WTC11 (cell line): ENCODE results near the gene KCNMA1.

Source experiments
- ATF2 ChIP-seq: sonication (generic); formaldehyde crosslinking; IDR thresholded peaks from 2 replicates; pipeline ENCODE4 v1.8.1; 2022; ENCODE audit warnings: low read depth, missing genetic modification reagents, borderline replicate concordance
- ATF3 ChIP-seq: sonication (generic); formaldehyde crosslinking; conservative IDR thresholded peaks from 2 replicates; pipeline ENCODE4 v1.8.1; 2022; ENCODE audit warnings: mild to moderate bottlenecking, missing genetic modification reagents
- CTCF ChIP-seq: fragments of 200-600 bp; IDR thresholded peaks from 2 replicates; pipeline ENCODE4 v1.8.0; 2022; ENCODE audit warnings: antibody characterized with exemption
- ELF4 ChIP-seq: sonication (generic); formaldehyde crosslinking; IDR thresholded peaks from 2 replicates; pipeline ENCODE4 v1.8.1; 2022; ENCODE audit warnings: low read depth, mild to moderate bottlenecking, moderate library complexity, missing genetic modification reagents
- FOXJ3 ChIP-seq: sonication (generic); formaldehyde crosslinking; IDR thresholded peaks from 2 replicates; pipeline ENCODE4 v1.9.0; 2021; ENCODE audit warnings: missing genetic modification reagents, mild to moderate bottlenecking, borderline replicate concordance
- GABPB1 ChIP-seq: sonication (generic); formaldehyde crosslinking; IDR thresholded peaks from 2 replicates; pipeline ENCODE4 v1.8.1; 2023; ENCODE audit warnings: mild to moderate bottlenecking, missing genetic modification reagents
- PRDM15 ChIP-seq: sonication (generic); formaldehyde crosslinking; IDR thresholded peaks from 2 replicates; pipeline ENCODE4 v1.8.0; 2022; ENCODE audit warnings: missing genetic modification reagents
- SP1 ChIP-seq: sonication (generic); formaldehyde crosslinking; conservative IDR thresholded peaks from 2 replicates; pipeline ENCODE4 v1.8.1; 2022; ENCODE audit warnings: missing genetic modification reagents
- TP53 ChIP-seq: sonication (generic); formaldehyde crosslinking; IDR thresholded peaks from 2 replicates; pipeline ENCODE4 v1.8.1; 2023; ENCODE audit warnings: mild to moderate bottlenecking, missing genetic modification reagents
- USF1 ChIP-seq: sonication (generic); formaldehyde crosslinking; IDR thresholded peaks from 2 replicates; pipeline ENCODE4 v1.8.0; 2022; ENCODE audit warnings: mild to moderate bottlenecking, missing genetic modification reagents
- ZNF138 ChIP-seq: sonication (generic); formaldehyde crosslinking; conservative IDR thresholded peaks from 2 replicates; pipeline ENCODE4 v1.8.1; 2022; ENCODE audit warnings: mild to moderate bottlenecking, moderate library complexity, missing genetic modification reagents
- ZNF396 ChIP-seq: fragments of 250-450 bp; sonication (Bioruptor Pico); IDR thresholded peaks from 2 replicates; pipeline ENCODE4 v1.8.0; 2021; ENCODE audit warnings: mild to moderate bottlenecking, moderate library complexity, borderline replicate concordance

- TF ChIP-seq CTCF (no peak), ZNF396 (CRISPR knock-in tag) (no peak), ATF3 (CRISPR knock-in tag) (no peak), ATF2 (CRISPR knock-in tag) (no peak), SP1 (no peak), PRDM15 (CRISPR knock-in tag) (no peak), TP53 (no peak), USF1 (CRISPR knock-in tag) (no peak), ELF4 (CRISPR knock-in tag) (no peak), FOXJ3 (no peak), GABPB1 (CRISPR knock-in tag) (no peak), ZNF138 (CRISPR knock-in tag) (no peak)
Measured at GRCh38 chr10:77467422-77467963, 170.1 kb downstream of the KCNMA1 start.
